NCI-H2107 treated with DMSO at 0.1 percent for 48 hours (cell line): ENCODE results near the gene ACSL3.
"Not testable (repeated sequence)": the region's sequence is repeated elsewhere in the genome, so short reads cannot be mapped to it uniquely, and the experiment has no call there.

Source experiments
- DNase-seq: peaks from one replicate; lab custom pipeline; 2025; ENCODE audit not compliant: unreplicated experiment; lab: John Stamatoyannopoulos, UW

ACSL3 gene

GRCh38 chr2:222851956-222852617, 8.7 kb upstream of the ACSL3 start:
- DNase-seq: no peak

- DNase-seq: no peak
These were observed 5.8 kb upstream of the ACSL3 start for GRCh38 chr2:222854773-222855700.

- DNase-seq: peak; percentile 28
These were observed 837 bp upstream of the ACSL3 start for GRCh38 chr2:222859786-222860612.

DNA sequence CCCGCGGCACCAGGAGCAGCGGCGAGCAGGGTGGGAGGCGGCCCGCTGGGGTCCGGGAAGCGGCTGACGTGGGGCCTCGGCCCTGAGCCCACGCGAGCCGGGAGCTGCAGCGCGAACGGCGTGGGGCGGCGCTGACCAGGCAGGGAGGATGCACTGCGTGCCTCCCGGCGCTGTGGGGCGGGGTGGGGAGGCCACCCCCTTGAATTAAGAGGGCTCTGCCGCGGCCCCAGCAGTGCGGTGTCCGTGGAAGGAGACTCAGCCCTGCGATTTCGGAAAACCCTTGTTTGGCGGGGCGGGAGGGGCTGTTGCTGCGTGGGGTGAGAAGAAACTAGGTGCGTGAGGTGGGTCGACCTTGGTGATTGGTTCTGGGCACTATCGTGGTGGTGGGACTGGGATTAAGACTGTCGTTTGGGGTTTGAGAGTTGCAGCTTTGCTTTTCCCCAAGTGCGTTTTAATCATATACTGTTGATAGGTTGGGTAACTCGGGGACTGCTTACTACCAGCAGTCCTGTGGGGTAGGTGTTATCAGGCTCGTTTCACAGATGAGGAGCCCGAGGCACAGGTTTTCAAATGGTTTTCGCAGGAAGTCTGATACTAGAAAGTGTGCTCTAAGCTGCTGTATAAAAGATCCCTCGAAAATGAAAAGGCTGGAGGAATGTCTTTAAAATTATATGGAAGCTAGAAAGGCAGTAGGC, 722 bp downstream of the ACSL3 start:
- DNase-seq: no peak

DNA sequence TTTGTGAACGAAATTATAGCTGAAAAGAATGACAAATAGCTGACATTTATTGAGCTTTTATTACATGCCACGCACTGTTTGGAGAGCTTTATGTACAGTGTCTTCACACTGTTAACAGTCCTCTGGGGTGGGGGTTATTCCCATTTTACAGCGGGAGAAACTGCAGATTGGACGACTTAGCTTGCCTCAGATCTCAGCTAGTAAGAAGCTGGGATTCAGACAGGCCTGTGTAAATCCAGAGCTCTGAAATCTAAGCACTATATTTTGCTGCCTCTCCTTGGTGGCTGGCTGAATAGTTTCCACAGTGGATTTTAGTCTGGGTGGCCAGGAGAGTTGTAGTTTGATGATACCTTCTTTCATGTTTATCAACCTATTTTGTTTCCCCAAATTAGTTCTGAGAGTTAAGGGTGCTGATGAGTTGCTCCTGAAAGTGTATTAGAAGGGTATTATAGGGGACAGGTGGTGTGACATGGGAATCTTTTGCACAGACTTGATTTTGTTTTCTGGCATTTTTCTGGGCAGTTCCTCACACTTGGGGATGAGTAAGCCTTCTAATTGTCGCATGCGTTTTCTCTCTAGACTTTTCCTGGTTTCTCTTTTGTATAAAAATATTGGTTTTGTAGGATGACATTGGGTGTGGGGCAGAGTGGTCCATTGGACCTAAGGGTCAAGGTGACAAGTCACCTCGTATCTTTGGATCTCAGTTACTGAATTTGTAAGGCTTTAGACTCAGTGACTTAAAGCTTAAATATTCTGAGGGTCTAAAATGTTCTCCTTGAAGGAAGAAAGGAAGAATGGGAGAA, 1.5 kb downstream of the ACSL3 start:
- peak; percentile 28 for DNase-seq

DNA sequence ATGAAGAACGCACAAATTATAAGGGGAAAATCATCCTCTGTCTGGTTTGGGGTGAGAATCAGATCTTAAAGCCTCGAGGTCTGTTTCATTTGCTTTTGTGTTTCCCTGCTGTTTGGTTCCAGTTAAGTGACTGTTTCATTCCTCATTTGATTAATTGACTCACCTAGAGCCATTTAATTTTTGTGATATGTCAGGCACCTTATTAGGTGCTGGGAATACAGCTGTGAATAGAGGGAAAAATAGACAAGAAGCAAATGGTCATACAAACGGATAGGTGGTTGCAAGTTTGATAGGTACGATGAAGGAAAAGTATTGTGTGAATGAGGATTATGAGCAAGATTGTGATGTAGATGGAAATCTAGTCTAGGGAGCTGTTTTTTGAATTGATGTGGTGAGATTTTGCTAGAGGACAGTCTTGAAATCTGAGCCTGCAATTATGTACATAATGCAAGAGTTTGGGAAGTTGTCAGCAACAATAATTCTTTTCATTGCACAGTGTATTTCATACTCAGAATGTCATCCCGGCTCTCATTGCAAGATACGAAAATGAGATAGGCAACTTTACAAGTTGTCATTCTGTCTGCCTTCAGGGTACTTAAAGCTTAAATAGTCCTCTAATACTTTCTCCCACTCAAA, 2.2 kb downstream of the ACSL3 start:
- no peak for DNase-seq

DNA sequence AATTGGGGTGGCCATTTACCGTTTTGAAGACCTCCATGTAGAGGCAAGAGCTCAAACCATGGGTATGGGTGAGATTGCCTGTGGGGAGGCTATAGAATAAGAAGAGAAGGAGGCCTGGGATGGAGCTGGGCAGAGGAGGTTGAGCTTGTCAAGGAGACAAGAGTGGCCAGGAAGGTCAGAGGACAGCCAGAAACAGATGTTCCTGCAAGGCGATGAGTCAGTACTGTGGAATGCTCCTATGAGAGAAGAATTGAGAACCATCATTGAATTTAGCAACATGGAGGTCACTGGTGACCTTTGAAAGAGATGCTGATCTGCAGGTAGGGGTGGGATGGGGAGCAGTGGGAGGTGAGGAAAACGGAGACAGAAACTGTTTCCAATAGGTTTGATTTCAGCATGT, 3.5 kb downstream of the ACSL3 start:
- DNase-seq: no peak

DNA sequence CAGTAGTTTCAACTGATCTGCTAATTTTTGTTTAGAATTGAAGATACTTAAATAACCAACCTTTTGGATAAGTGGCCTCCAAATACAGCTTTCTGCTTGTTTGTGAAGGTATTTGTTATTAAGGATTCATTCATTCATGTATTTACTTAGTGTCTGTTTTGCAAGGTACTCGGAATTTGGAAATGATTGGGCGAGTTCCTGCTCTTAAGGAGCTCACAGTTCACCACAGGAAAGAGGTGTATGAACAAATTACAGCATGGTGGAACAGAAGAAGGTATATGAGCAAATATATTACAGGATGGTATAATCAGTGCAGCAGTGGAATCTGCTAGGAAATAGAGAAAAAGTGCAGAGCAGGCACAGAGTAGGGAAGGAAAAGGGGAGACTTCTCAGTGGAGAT, 4.5 kb downstream of the ACSL3 start:
- DNase-seq: no peak

GRCh38 chr2:222866358-222866960, 5.6 kb downstream of the ACSL3 start:
- no peak for DNase-seq

- not testable (repeated sequence) for DNase-seq
These were observed 7.9 kb downstream of the ACSL3 start for GRCh38 chr2:222868560-222869251.

- DNase-seq: no peak
These were observed 8.4 kb downstream of the ACSL3 start for GRCh38 chr2:222869252-222869560.

DNA sequence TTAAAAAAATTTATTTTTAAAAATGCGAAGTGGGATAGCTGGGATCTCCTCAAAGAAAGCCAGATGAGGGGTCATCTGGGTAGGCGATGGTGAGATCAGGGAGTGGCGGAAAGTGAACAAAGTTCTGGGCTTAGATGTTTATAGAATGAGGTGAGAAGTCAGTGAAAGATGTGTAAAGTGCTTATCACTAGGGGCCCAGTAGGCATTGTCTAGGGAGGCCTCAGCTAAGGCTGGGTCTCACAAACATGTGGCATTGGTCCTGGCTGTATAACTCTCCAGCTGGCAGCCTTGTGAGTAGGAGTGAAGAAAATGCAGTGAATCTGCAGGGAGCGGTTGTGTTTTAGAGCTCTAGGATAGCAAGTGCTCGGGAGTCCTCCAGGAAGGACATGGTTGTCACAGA, 10.5 kb downstream of the ACSL3 start:
- no peak for DNase-seq

DNA sequence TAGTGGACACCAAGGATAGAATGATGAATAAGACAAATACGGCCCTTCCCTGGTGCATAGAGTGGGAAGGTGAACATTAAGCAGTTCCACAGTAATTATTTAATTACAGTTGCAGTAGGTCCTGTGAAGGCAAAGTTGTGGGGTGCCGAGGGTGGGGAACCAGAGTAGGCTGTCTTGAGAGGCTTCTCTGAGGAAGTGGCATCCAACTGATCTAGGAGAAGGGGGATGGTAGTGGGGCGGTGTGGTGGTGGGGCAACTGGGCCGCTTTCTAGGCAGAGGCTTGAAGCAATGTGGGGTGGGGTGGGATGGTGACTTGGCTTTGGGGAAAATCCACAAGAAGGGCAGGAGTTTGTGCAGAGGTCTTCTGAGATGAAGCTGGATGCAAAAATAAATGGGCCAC, 11.7 kb downstream of the ACSL3 start:
- no peak for DNase-seq

DNA sequence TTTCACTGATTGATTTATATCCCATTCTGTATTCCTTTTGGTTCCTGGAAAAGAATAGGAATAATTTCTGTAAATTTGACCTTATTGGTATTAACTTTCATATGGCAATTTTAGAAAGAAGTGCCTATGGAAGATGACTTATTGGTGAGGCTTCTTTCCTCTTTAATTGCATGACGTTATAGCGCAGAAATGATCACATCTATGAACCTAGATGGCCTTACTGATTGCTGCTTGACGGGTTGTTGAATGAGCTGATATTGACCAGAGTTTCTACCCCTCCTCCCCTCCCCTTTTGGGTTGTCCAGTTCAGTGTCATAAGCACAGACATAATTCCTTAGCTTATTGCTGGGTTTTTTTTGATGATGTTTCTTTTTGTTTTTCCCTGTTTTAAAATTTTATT, 14.6 kb downstream of the ACSL3 start:
- DNase-seq: no peak

DNA sequence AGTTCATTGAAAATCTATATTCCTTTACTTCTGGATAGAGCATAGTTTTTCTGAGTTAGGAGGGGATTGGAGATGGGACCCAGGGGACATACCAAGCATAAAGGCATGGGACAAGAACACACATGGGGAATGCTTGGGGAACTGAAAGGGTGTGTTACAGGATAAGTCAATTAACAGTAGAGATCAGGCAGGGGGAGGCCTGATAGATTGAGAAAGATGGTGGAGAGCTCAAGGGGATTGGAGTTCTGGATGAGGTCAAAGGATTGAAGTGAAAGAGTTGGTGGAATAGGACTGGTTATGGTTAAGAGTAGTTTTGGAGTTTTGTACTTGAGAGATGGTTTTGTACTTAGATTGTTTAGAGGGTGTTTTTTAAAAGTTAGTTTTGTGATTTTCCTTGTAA, 16.1 kb downstream of the ACSL3 start:
- no peak for DNase-seq

GRCh38 chr2:222877556-222878300, 16.9 kb downstream of the ACSL3 start:
- DNase-seq: no peak

GRCh38 chr2:222878301-222878876, 17.6 kb downstream of the ACSL3 start:
- DNase-seq: no peak
